ENCODE data around the gene PHC3.
A peak's percentile ranks its signal among the peaks of the same experiment; 100 is the strongest.
"Not testable (repeated sequence)": the region's sequence is repeated elsewhere in the genome, so short reads cannot be mapped to it uniquely, and the experiment has no call there.

Gene PHC3

DNA sequence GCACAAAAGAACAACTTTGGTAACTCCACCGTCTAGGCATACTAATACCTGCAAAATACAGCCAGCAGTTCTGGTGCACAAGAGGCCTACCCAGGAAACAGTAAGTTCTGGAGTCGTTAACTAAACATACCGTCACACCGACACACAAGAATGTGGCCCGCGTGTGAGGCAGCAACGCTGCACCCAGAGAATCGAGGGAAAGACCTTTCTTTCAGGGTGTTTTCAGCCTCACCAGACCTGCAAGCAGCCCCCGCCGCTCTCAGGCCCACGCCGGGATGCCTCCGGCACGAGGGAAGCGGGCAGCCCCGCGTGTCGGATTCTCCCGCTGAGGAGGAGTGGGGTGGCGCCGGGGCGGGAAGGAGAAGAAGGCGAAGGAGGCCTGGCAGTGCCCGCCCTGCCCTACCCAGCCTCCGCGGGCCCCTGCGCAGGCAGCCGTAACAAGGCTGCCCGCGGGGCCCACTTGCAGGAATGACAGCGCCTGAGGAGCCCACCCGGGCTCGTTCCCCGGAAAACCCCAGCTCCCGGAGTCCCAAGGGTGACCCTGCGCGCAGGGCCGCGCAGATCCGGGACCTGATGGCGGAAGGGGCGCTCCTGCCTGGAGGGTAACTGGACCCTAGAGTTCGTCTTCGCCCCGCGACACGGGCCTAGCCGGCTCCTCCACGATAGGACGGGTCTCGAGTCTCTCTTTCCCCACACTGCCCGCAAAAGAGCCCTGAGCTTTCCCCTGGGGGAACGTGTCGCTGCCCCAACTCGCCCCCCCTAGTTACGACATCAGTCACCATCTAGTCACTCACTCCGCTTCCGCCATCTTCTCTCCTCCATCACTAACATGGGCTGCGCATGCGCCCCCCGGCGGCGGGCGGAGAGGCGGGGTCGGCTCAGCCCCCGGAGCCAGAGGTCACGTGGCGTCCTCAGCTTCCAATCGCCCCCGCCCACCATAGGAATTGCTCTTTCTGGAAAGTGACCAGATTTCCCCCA, at the start of gene PHC3:
TSS of gene PHC3 (minus strand) at position 826 of the 978 bp plus-strand sequence. CDS start at position 808, 18 bp downstream.
- peak; percentile 94 for DNase-seq

GRCh38 chr3:170228093-170228766, 46.7 kb upstream of the PHC3 start:
- DNase-seq, result no peak

DNA sequence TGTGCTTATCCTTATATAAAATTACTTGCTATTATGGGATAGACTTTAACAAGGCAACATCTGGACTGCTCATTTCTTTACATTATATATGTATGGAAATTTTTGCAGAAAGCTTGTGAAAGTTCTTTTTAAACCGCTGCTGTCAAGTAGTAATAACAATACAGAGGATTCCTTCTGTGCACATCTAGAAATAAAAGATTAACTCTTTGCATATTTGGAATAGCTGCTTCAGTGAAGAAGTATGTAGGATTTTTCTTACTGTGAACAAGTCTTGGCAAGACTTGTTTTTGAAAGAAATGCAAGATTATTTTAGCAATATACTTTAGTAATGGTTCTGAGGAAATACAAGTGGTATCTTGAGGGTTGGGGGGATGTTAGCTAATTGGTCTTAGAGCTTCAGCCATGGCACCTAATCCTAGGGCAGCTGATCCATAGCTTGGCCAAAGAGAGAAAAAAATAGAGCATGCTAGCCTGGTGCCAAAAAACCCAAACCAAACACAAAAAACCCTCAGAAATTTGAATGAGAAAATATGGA, 45.0 kb upstream of the PHC3 start:
- DNase-seq, result no peak

- DNase-seq, result no peak
Measured at GRCh38 chr3:170225166-170225565, 43.6 kb upstream of the PHC3 start.

DNA sequence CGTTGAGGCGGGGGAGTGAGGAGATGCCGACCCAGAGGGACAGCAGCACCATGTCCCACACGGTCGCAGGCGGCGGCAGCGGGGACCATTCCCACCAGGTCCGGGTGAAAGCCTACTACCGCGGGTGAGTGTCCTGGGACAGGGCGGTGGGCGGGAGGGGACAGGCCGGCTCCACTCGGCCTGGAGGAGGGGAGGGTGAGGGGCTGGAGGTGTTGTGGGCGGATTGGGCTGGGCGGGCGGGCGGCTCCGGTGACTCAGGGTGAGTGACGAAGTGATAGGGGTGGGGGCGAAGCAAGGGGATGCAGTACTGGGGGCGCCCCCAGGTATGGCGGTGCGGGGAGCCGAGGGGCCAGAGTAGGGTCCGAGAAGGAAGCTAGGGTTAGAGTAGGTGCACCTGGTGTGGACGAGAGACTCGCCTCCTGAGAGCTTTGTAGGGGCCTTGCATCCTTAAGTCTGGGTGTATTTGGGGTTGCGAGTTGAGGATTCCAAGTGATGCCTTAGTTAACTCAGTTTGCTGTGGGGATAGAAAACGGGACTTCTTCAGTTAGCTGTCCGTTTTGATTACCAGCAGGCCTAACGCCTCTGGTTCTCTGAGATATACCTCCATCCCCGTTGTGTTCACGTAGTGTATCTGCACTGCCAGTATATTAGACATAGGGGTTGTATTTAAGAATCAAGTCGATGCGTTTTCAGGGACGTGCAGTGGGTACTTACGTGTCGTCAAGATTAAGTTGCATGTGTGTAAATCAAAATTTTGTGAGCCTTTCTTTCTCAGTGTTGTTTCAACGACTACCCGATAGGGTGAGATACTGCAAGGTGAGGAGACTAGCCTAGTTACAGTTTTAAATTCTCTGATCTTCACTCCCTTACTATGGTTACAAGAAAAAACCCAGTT, 41.4 kb upstream of the PHC3 start:
- peak; percentile 47 for DNase-seq

- DNase-seq, result peak; percentile 91
Measured at GRCh38 chr3:170221924-170222646, 40.6 kb upstream of the PHC3 start, which contains the start of gene PRKCI. PRKCI (plus strand) TSS chr3:170222424; CDS start chr3:170222670, 246 bp downstream.

- no peak for DNase-seq
Measured at GRCh38 chr3:170220871-170221270, 39.3 kb upstream of the PHC3 start.

DNA sequence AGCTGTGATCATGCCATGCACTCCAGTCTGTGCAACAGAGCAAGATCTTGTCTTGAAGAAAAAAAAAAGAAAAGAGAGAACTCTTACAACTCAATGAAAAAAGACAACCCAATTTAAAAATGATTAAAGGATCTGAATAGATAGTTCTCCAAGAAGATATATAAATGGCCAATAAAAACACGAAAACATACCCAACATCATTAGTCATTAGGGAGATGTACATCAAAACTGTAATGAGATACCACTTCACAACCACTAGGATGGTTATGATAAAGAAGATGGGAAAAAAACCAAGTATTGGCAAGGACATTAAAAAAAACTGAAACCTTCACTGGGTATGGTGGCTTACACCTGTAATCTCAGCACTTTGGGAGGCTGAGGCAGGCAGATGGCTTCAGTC, 38.3 kb upstream of the PHC3 start:
- DNase-seq, result no peak

GRCh38 chr3:170211668-170212067, 30.1 kb upstream of the PHC3 start:
- no peak for DNase-seq

DNA sequence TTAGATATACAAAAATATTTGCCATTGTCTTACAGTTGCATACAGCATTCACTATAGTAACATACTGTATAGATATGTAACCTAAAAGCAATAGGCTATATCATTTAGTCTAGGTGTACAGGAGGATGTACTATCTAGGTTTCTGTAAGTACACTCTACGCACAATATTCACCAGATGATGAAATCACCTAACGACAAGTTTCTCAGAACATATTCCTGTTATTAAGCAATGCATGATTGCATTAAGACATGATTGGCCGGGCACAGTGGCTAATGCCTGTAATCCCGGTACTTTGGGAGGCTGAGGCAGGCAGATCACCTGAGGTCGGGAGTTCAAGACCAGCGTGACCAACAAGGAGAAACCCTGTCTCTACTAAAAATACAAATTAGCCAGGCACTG, 26.2 kb upstream of the PHC3 start:
- no peak for DNase-seq

DNA sequence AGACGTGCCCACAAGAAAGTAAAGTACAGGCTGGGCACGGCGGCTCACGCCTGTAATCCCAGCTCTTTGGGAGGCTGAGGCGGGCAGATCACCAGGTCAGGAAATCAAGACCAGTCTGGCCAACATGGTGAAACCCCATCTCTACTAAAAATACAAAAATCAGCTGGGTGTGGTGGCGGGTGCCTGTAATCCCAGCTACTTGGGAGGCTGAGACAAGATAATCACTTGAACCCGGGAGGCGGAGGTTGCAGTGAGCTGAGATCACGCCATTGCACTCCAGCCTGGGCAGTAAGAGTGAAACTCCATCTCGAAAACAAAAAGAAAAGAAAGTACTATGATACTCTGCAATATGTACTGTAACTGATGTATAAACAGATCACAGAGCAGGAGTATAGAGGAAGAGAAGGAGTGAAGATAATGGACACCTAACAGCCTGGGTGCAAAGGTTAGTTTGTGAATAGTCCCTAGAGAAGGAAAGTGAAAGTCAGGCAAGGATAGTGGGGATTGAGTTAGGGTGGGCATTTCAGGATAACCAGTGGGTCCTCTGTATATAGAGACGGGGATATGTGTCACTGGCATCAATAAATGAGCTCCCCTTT, 24.7 kb upstream of the PHC3 start:
- not testable (repeated sequence) for DNase-seq

DNA sequence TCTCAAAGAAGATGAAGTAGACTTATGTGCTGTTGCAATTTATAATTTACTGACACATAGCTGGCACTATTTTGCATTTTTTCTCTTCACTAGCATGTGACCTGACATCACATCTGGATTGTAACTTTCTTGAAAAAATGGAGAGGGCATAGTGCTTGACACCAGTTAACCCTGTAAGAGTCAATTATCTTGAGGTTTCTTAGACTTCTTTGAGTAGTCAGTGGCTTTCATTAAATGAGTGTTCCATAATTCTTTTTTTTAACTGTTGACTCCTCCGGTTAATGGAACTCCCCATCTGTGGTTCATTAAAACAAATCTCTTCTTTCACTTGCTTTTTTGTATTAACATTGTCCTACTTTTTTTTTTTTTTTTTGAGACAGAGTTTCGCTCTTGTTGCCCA, 23.8 kb upstream of the PHC3 start:
- DNase-seq, result no peak

DNA sequence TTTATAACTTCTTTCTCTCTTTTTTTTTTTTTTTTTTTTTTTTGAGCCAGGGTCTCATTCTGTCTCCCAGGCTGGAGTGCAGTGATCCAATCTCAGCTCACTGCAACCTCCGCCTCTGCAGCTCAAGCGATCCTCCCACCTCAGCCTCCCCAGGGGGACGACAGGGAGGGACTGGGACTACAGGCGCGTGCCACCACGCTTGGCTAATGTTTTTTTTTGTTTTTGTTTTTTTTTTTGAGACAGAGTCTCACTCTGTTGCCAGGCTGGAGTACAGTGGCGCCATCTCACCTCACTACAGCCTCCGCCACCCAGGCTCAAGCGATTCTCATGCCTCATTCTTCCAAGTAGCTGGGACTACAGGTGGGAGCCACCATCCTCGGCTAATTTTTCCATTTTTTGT, 23.0 kb upstream of the PHC3 start:
- no peak for DNase-seq

DNA sequence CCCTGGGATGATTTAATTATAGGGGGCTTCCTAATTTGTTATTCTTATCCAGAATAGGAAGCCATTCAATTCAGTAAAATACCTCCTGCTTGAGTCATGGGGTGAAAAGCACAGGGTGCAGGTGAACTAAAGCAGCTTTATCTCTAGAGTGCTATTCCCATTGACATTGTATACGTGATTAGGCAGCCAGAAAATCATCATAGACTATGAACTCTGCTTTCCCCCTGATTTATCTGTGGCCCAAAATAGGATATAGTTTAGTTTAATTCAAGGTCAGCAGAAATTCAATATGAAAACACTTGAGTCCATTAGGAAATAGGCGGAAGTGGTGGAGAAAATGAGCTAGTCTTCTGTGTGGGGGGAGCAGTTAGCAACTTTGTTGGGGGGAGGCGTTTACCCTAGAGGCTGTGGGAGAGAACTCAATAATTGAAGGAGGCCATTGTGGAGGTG, 22.5 kb upstream of the PHC3 start:
- DNase-seq, result no peak

DNA sequence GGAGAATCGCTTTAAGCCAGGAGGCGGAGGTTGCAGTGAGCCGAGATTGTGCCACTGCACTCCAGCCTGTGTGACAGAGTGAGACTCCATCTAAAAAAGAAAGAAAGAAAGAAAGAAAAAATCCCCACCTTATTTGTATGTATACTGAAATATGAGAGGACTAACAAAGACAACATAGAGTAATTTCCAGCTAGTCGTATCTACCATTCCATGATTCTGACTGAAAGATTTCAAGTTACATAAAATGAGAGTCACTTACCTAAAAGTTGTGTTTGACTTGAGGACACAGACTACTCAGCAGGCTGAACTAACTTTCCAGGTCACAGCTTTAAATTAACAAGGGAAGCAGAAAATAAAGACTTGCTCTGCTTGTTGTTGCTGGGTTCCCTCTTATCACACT, 21.9 kb upstream of the PHC3 start:
- DNase-seq, result no peak

GRCh38 chr3:170201527-170201926, 20.0 kb upstream of the PHC3 start:
- DNase-seq, result no peak

DNA sequence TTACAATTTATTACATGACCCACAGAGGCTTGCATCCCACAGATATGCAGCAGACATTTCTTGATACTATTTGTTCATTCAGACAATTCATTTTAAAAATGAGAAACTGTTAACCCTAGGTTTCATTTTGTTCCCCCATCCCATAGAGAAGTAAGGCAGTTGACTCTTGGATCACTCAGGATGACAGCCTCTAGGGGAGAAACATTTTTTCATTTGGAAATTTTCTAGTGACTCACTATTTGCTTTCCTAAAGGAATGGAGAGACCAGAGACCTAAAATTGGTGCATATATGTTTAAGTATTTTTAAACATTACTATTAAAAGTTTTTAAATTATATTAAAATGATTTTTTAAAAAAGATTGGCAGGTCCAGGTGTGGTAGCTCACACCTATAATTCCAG, 19.5 kb upstream of the PHC3 start:
- no peak for DNase-seq

GRCh38 chr3:170196833-170197232, 15.3 kb upstream of the PHC3 start:
- DNase-seq, result no peak

DNA sequence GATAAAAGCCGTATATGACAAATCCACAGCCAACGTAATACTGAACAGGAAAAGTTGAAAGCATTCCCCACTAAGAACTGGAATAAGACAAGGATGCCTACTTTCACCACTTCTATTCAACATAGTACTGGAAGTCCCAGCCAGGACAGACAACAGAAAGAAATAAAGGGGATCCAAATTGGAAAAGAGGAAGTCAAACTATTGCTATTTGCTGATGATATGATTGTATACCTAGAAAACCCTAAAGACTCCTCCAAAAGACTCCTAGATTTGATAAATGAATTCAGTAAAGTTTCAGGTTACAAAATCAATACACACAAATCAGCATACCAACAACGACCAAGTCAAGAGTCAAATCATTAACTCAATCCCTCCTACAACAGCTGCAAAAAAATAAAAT, 14.2 kb upstream of the PHC3 start:
- not testable (repeated sequence) for DNase-seq

- DNase-seq, result no peak
Measured at GRCh38 chr3:170189398-170190256, 8.1 kb upstream of the PHC3 start.
